ENCODE results near the gene ACTL6B. TPM values are rescaled to one million over a fixed set of nuclear protein-coding genes. Genes with fewer than 3 reads are reported as not detected.

ACTL6B gene
- total and polyA plus RNA-seq, 2 donors (not counting 3 experiments of a cell fraction or from before 2014, with no cell fraction given) = not detected

- no peaks in the 10 kb centered on the region for H3K27me3 ChIP-seq (ENCODE audit: control insufficient read depth in 2 of 2, insufficient read depth in 2 of 2, low read length in 2 of 2)
- no peaks in the 10 kb centered on the region for H3K9me3 ChIP-seq (replicated peaks; ENCODE audit: control insufficient read depth, insufficient read depth, low read length)
- peak overlapping the region; percentile 26 for H3K27ac ChIP-seq (ENCODE audit: insufficient read depth, low read depth, low read length)
- peaks cover 28% of the 10 kb centered on the region for H3K79me2 ChIP-seq (ENCODE audit: control insufficient read depth, insufficient read depth, low read length)
- no peak for FAIRE-seq
- H3K36me3 ChIP-seq (ENCODE audit: control insufficient read depth in 2 of 2, extremely low read depth in 1 of 2, insufficient read depth in 2 of 2, low read length in 2 of 2) = peaks cover 10 to 39% of the 10 kb centered on the region in 2 experiments
- H3K4me3 ChIP-seq (replicated peaks in 1 of 3; ENCODE audit: insufficient read depth in 1 of 3, low read depth in 1 of 3, low read length in 3 of 3) = peak overlapping the region in 1 of 3 experiments; percentile 88
- no peak for DNase-seq (ENCODE audit: low read depth, low spot score)
- TF ChIP-seq CTCF (IDR thresholded peaks at IDR 0.05; ENCODE audit: extremely low read depth in 1 of 2, insufficient read depth in 1 of 2, low read depth in 1 of 2, low read length in 2 of 2) (no peak), GATA2 (IDR thresholded peaks at IDR 0.05; ENCODE audit: insufficient read depth, insufficient read length, low read depth, low read length) (no peak), FOS (IDR thresholded peaks at IDR 0.05; ENCODE audit: borderline replicate concordance, insufficient read depth, low read length) (no peak), MAX (IDR thresholded peaks at IDR 0.05; ENCODE audit: insufficient read depth, insufficient read length) (no peak), POLR2AphosphoS5 (IDR thresholded peaks at IDR 0.05; ENCODE audit: insufficient read depth, low read depth, low read length) (no peak), POLR2A (IDR thresholded peaks at IDR 0.05; ENCODE audit: low read depth, low read length) (peak; percentile 18), EZH2 (IDR thresholded peaks at IDR 0.05; ENCODE audit: borderline replicate concordance, low read depth, low read length, severe bottlenecking) (no peak), JUN (IDR thresholded peaks at IDR 0.05; ENCODE audit: borderline replicate concordance, insufficient read depth, insufficient read length, low read depth) (no peak)
- dilution Hi-C loops (cut with MboI; ENCODE audit: extremely low pct_ligation_motif_present, low sequenced_read_pairs) (no loop called here), intact Hi-C loops (cut with micrococcal nuclease) (loop anchor here (5.0 kb wide), 1 partner anchor 209 kb away; no protein-coding TSS in a partner anchor)
- H3K4me1 ChIP-seq (ENCODE audit: control insufficient read depth, extremely low read depth, insufficient read depth, low read length) = peaks cover 4% of the 10 kb centered on the region
- H2AFZ ChIP-seq (ENCODE audit: low read depth, low read length) = no peak overlapping the region
- H3K9ac ChIP-seq (replicated peaks; ENCODE audit: extremely low read depth, insufficient read depth, low read length) = no peak overlapping the region
- no peaks in the 10 kb centered on the region for H3K9me1 ChIP-seq (replicated peaks; ENCODE audit: control insufficient read depth, extremely low read depth, insufficient read depth, low read length)
- BruUV-seq (replicated peaks) = no TSS peak
- POLR2A ChIA-PET = interaction anchor here (1.0 kb wide), 3 partner anchors 90 to 248 kb away, joined by 3 to 5 read pairs (median 4); partner anchors contain the start of genes FBXO24, LRCH4 and ZCWPW1
- no peaks in the 10 kb centered on the region for H4K20me1 ChIP-seq (replicated peaks; ENCODE audit: control insufficient read depth, extremely low read depth, insufficient read depth, low read length)
- CTCF ChIA-PET = interaction anchor here (0.6 to 2.2 kb wide), 6 partner anchors 16 to 211 kb away, joined by 3 to 9 read pairs (median 4); no protein-coding TSS in a partner anchor
- no peak overlapping the region for H3K4me2 ChIP-seq (ENCODE audit: insufficient read depth, low read length)
Measured at GRCh38 chr7:100676501-100677306, 20.5 kb upstream of the ACTL6B start.
